Superior temporal gyrus (tissue), 1 donor: ENCODE results near the gene SLC38A9.
A peak's percentile ranks its signal among the peaks of the same experiment; 100 is the strongest.
"Not testable (repeated sequence)": the region's sequence is repeated elsewhere in the genome, so short reads cannot be mapped to it uniquely, and the experiment has no call there.

Experiments
- DNase-seq: peaks from one replicate; pipeline ENCODE4 v3.0.0-alpha.2; 2016; ENCODE audit errors: extremely low spot score

The SLC38A9 gene

DNA sequence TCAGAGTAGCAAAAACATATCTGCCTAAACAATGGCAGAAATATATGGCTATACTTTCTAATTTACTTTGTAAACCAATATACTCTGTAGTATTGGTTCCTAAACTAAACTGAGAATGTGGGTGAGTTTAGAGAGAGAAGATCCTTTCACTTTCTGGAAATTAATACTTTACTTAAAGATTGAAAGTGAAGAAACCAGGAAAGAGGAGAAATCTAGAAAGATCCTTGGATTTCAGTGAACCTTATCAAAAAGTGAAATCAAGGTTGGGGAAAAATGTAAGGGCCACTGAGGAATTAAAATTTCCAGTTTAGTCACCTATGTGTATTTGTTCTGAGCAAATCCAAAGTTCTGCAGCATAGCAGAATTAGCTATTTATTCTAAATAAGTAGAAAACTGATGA lies 5.9 kb downstream of the SLC38A9 start:
- DNase-seq, result no peak

DNA sequence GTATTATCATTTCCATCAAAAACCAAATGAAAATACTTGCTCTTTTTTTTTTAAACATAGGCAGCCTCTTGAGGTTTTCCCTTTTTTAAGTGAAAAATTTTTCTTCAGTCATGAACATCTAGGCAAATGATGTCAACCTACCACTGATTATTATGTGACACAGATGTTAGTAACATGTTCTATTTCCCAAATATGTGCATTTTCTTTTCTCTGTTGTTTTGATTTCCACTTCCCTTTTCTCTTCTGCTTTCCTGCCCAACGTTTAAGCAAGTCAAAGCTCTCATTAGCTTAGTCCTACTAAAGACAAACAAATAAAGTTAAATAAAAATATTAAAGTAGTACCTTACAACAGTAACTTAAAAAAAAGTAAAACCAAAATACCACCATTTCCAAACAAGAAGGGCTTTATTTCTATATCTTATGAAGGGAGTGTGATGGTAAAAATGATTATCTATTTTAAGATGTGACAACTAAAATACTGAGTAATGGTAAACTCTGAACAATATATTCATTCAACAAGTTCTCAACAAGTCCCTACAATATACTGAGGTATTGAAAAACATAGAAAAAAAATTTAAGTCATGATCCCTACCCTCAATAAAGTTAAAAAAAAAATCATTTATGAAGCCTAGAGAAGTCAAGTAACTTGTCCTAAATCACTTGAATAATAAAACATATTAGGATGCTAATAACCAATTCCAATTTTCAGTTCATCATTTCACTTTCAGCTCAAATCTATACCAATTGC lies 9.4 kb downstream of the SLC38A9 start:
- no peak for DNase-seq

DNA sequence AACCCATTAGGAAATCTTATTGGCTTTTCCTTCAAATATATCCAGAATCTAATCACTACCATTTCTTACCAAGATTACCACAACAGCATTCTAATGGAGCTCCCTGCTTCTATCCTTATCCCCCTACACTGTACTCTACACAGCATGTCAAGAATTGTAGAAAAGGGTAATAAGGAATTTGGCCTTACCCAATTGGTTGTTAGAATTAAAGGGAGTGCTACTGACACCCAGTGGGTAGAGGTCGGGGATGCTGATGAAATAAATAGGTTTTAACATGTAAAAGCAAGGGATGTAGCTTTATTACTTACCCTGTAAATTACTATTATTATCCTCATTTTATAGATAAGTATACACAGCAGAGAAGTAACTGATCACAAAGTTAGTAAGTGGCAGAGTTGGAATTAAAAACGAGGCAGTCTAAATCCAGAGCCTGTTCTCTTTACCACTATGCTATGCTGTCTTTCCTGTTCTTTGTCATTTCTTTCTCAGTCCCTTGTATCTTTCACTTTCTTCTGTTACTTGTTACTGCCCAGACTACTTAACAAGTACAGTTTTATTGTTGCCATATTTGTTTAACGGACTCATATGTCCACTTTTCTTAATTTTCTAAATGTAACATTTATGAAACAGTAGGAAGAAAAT lies 10.5 kb downstream of the SLC38A9 start:
- no peak for DNase-seq

DNA sequence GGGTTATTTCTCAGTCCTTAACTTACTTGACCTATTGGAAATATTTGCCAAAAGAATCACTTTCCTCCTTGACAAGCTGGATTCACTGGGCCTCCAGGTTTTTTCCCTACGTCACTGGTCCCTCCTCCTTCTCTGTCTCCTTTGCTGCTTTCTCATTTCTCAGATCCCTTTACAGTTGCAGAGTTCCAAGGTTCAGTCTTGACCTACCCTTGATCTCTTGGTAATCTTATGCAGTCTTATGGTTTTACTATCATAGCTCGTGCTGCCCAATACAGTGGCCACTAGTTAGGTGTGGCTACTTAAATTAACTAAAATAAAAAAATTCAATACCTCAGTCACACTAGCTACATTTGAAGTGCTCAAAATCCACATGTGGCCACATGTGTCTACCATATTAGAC lies 11.4 kb downstream of the SLC38A9 start:
- no peak for DNase-seq

DNA sequence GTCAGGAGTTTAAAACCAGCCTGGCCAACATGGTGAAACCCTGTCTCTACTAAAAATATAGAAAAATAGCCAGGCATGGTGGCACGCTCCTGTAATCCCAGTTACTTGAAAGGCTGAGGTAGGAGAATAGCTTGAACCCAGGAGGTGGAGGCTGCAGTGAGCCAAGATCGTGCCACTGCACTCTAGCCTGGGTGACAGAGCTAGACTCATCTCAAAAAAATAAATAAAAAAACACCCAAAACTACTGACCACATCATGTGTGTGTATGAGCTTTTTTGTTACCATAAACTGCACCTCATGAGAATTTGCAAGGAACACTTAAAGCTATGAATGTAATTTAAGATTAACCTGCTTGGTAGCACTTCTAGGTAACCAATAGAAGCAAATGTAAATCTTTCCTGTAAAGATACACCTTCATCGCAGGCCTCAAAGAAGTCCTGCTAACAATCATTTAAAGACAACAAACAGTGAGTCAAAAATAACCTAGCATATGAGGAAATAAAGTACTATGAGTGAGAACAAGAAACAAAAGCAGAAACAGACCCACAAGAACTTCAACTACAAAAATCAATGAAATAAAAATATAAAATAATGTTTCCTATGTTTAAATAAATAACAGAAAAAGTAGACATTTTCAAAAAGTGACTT lies 13.0 kb downstream of the SLC38A9 start:
- DNase-seq, result no peak

DNA sequence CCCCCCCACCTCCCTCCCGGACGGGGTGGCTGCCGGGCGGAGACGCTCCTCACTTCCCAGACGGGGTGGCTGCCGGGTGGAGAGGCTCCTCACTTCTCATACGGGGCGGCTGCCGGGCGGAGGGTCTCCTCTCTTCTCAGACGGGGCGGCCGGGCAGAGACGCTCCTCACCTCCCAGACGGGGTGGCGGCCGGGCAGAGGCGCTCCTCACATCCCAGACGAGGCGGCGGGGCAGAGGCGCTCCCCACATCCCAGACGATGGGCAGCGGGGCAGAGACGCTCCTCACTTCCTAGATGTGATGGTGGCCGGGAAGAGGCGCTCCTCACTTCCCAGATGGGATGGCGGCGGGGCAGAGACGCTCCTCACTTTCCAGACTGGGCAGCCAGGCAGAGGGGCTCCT lies 15.4 kb downstream of the SLC38A9 start:
- not testable (repeated sequence) for DNase-seq

DNA sequence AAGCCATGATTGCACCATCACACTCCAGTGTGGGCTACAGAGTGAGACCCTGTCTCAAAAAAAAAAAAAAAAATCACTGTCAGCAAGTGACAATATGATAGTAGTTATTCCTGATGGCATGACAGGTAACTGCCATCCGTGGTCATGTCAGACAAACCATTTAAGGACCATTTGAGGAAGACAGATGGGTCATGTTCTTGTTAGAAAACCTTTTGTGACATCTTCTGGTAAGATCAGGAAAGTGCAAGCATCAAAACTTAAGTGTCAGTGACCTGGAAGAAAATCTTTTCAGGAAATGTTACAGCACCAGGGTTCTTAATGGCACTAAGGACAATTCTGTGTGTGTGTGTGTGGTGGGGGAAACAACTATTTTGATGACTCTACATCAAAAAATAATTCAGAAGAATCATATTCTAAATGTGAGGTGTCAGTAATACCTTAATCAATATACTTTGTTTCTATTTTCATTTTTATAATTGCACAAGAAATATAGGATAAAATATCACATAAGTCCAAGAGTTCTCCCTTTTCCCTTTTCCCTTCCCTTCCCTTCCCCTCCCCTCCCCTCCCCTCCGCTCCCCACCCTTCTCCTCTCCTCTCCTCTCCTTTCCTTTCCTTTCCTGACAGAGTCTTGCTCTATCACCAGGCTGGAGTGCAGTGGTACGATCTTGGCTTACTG lies 17.8 kb downstream of the SLC38A9 start:
- no peak for DNase-seq

DNA sequence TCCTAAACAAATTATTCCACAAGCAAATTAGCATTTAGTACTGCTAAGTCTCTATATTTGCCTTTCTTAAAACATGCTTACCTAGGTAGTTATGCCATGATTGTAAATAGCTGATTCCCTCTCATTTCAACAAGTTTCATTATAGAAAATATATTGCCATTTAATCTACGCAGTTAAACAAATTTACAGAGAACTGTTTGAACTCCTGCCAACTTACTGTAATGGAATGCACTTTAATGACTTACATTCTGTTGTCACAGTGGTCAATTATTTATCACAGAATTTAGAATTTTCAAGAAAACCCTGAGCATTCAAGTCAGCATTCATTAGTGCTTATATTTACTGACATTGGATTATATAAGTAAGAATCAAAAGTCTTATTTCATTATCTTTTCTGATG lies 19.6 kb downstream of the SLC38A9 start:
- DNase-seq, result no peak

DNA sequence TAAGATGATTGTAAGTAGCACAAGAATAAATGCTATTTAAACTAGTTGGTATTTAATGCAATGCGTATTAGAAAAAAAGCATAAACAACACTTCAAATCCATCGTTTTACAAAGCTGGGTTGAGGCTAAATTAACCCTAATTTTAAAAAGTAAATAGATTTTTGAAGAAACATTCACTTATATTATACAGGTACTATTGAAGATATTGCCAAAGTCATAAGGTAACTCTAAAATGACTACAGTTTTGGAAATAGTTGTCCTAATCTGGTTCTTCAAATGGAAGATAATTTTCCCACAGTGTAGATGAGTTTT lies 20.1 kb downstream of the SLC38A9 start:
- no peak for DNase-seq

DNA sequence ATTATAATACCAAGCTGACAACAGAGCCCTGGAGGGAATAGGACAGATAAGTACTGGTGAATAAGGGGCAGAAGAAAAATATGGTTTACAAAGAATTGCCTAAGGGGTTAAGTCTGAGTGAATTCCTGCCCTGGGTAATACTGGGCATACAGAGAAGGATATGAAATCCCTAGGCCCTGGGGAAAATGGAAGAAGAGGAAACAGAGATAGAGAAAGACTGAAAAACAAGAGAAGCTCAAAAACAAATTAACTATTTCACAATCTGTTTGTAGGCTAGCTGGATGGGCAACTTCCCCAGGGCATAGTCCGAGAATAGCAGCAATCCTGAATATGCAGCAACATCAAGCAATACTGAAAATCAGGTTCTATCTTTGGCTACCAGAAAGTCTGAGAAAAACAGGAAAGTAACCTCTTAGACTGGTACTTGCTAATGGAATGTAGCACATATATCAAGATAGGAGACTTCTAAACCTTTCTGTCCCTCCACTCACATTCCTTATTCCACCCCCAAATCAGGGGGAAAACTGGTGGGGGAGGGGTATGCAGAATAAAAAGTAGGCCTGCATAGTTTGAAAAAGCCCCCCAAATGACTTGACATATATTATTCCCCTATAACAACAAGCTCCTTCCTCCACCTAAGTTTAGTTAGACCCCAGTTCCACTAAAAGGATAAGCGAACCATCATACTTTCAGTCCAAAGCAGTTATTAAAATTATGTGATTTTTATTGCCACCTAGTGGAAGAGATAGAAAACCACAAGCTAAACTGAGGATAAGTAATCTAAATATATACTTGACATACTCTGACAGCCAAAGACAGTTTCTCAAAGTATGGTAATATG lies 20.6 kb downstream of the SLC38A9 start:
- peak; percentile 88 for DNase-seq

DNA sequence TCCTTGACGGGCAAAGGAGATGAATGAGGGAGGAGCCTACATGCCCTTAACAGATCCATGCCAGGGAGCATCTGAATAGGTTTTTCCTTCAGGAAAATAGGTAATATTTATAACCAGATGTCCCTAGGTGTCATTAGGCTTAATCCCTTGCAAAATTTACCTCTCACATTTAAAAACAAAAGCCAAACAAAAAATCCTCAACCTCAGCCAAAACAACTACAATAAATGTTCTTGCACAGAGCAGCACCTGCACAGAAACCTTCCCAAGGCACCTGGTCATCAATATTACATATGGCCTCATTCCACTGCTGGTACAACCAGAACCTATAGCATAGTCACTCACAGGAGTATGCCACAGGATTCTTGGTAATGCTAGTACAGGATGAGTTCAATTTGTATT lies 30.1 kb downstream of the SLC38A9 start:
- DNase-seq, result no peak

DNA sequence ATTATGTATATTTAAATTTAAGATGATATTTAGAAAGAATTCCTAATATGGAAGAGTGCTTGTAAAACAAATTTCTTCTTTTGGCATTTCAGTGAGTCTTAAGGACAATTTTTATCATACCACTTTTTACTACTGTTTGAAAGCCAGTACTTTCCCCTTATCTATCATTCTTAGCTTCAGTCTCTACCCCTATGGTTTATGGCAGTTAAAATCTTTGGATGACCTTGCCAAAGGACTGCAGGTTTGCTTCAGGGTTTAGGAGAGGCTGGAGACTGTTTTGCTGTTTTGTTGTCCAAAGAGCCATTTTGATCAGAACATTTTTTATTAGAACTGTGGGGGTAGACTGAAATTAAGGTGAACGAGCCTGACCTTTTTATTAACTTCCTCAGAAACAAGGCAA lies 30.8 kb downstream of the SLC38A9 start:
- DNase-seq, result no peak

DNA sequence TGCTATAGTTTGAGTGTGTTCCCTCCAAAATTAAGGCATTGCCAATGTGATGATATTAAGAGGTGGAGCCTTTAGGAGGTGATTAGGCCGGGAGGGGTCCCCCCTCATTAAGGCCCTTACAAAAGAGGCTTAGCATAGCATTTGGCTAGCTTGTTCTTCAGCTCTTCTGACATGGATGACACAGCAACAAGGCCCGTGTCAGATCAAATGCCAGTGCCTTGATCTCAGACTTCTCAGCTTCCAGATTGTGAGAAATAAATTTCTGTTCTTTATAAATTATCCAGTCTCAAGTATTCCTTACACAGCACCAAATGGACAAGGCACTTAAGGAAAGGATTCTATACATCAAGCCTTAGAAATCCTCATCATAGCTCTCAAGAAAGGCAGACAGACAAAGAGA lies 31.8 kb downstream of the SLC38A9 start:
- DNase-seq, result peak; percentile 70

DNA sequence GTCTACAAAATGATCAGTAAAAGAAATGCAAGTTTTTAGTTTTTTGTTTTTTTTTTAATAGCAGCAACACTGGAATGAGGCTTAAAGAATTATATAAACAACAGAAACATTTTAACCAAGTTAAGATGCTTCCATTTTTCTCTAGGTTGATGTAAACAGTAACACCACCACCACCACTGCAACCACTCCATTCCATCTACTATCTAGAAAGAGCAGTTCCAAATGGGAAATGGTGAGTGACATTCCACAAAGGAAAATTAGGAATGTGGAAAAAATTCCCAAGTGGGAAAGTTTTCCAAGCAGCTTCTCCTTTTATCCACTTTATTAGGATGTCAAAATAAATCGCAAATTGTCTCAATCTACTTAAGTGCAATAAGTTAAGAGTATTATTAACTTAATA lies 32.6 kb downstream of the SLC38A9 start:
- DNase-seq, result no peak

DNA sequence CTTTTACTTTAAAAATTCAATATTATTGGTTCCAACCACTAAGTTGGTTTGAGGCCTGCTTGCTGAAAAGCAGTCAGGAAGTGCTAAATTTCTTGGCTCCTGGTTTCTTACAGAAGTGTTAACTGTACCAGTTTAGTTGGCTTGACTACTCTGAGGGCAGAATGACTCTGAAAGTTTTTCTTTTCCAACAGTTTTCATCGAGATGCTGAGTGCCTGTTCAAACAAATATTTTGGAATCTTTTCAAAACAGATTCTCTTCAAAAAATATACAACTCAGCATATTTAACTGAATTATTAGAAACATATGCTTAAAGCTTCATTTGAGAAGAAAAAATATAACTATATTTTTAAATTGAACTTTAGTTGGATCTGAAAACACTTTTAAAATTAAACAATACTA lies 37.0 kb downstream of the SLC38A9 start:
- DNase-seq, result no peak

DNA sequence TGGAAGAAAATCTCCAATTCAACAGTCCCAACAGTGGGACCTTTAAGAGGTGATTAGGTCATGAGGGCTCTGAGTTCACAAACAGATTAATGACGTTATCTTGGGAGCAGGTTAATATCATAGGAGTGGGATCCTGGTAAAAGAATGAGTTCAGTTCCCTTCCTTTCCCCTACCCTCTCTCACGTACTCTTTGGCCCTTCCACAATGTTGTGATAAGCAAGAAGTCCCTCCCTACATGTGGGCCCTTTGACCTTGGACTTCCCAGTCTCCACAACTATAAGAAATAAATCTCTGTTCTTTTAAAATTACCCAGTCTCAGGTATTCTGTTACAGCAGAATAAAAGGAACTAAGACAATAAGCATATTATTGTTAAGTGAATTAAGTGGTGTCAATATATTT lies 37.8 kb downstream of the SLC38A9 start:
- DNase-seq, result no peak

DNA sequence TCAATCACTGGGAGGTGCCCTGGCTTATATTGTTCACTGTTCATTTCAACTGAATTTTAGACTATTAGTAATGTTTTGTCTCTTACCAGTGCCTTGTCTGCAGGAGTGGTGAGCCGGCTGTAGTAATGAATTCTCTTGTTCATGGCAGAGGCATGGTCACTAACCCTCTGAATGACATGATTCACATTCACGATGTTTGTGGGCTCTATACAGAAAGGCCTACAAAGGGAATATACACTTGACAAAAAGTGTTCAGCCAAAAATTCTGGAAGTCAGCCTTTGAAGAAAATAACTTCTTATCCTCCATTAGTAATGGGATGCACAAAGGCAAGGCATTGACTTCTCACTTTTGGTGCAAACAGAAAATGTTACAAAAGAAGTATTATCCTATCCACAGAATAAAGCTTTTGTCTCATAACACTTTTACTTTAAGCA lies 39.6 kb downstream of the SLC38A9 start:
- DNase-seq, result peak; percentile 68

DNA sequence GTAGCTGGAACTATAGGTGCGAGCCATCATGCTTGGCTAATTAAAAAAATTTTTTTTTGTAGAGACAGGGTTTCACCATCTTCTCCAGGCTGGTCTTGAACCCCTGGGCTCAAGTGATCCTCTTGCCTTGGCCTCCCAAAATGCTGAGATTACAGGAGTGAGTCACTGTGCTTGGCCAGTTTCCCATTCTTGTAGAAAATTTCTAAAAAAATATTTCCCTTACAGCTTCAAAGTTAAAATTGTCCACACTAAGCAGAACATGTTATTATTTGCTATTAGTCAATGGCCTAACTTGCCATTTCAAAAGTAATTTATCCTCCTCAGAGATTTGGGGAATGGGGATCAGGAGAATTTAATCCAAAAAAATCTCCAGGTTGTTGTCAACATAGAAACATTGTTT lies 40.1 kb downstream of the SLC38A9 start:
- no peak for DNase-seq

DNA sequence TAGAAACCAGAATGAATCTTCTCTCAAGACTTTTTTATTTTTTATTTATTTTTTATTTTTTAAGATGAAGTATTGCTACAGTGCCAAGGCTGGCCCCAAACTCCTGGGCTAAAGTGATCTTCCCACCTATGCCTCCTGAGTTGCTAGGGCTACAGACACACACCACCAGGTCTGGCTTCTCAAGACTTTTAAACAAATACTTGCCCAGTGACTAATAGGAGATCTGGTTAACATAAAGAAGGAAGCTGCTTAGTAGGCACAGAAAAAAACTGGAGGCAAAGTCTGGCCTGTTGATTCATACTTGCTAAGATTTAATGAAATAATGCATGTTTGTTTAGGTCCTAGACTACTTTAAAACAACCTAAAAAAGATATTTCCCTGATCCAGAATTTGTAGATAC lies 43.8 kb downstream of the SLC38A9 start:
- DNase-seq, result no peak

DNA sequence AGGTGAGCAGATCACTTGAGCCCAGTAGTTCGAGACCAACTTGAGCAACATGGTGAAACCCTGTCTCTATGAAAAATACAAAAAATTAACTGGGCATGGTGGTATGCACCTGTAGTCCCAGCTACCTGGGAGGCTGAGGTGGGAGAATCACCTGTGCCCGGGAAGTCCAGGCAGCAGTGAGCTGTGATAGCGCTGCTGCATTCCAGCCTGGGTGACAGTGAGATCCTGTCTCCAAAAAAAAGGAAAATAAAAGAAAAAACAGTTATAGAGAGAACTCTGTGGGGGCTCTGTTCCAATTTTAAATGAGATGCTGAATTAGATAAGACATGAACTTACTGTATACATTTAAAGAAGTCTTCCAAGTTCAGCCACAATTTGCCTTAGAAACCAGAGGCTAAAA lies 44.2 kb downstream of the SLC38A9 start:
- DNase-seq, result no peak

DNA sequence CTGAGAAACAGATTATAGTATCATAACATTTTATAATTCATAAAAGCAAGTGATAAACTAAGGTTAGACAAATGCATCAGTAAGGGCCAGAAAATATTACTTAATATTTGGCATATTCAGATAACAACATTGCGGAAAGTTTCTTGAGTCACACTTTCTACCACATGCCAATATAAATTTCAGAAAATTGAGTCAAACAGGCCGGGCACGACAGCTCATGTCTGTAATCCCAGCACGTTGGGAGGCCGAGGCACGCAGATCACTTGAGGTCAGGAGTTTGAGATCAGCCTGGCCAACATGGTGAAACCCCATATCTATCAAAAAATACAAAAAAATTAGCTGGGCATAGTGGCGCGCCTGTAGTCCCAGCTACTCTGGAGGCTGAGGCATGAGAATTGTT lies 47.1 kb downstream of the SLC38A9 start:
- no peak for DNase-seq

DNA sequence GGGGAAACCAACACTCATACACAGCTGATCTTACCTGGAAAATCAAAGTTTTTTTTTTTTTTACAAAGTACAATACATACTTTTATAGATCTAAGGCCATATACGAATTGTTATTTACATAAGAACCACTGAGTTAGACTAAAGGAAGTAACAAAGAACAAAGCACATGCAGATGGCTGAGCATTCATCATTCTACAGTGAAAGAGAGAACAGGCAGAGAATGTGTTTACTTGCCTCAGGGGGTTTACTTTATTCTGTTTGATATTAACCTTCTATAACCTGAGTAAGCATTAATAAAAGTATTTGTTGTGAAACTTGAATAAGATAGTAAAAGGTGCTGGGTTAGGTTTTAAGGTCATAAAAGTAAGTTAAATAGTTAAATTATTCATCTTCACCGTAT lies 54.7 kb downstream of the SLC38A9 start:
- DNase-seq, result no peak
